ENCODE results near the gene ELMO2.

- TF ChIP-seq CTCF (IDR thresholded peaks at IDR 0.05) = no peak
- TF ChIP-seq EP300 (IDR thresholded peaks at IDR 0.05) = no peak
Measured at GRCh38 chr20:46359233-46359751, 47.1 kb downstream of the ELMO2 start.

Data from upper lobe of left lung (tissue), 4 donors.